GM18907 (cell line): ENCODE results near the gene NCK2.

Source experiments
- ATAC-seq: cut with Tn5 transposase; IDR thresholded peaks from one replicate; pipeline ENCODE4 v1.9.1; 2021; ENCODE audit warnings: mild to moderate bottlenecking, moderate library complexity; ENCODE audit not compliant: unreplicated experiment

Gene NCK2

DNA sequence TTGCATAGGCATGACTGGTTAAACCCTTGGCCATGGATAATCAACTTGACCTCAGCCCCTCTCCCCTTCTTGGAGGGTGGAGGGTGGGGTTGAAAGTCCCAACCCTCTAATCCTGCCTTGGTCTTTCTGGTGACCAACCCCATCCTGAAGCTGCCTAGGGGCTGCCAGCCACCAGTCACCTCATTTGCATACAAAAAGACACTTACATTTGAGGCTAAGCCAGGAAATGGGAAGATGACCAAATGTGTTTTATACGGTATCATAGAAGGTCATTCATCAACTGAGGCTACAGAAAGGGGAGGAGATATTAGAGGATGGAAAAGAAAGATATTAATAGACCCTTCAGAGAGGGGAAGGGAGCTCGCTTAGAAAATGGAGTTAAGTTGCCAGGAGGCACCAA lies 96.8 kb downstream of the NCK2 start:
- ATAC-seq: no peak

DNA sequence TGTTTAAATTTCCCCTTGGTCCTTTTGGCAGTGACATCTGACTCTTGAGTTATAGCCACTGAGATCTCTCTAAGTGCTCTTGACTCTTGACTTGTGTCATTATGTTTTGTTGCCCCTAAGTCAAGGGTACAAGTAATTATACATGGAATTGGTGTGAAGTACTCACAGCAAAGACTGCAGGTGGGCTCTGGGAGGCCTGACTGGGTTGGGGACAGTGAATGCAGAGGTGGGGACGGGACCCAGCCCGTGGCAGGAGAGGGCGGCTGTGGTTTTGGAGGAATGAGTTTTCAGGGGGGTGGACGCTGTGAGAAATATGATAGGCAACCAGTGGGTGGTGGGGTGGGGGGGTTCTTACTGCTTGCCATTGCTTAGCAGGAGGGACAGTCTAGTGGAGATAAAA lies 97.8 kb downstream of the NCK2 start:
- no peak for ATAC-seq

DNA sequence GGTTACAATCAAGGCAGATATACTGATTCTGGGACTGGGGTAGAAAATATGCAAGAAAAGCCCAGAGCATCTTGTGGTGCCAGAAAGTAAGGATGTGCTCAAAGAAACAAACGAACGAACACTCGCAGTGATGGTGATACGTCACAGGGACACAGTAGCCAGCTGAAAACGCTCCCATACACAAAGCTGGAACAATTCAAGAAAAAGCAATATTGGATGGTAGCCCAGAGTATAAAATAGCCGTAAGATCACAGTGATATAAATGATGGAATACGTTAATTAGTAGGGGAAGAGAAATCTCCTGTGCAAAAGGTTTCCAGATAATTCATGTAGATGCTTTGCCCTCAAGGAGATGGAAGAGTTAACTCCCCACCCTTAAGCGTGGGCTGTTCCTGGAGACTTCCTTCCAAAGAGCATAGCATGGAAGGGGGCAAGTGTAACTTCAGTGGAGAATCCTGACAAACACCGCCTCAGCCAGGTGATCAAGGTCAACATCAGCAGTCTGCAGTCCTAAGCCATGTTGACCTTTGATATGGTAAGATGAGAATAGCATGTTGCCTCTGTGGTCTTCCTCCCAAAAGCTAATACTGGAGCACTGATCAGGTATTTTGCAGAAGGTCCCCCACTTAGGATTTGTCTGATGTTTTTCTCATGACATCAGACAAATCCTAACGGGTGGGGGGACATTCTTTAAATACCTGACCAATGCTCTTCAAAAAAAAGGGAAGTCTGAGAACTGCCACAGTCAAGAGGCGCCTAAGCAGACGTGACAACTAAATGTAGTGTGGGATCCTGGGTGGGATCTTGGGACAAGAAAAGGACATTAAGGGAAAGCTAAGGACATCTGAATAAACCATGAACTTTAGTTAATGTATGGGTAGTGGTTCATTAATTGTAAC lies 99.0 kb downstream of the NCK2 start:
- ATAC-seq: no peak

DNA sequence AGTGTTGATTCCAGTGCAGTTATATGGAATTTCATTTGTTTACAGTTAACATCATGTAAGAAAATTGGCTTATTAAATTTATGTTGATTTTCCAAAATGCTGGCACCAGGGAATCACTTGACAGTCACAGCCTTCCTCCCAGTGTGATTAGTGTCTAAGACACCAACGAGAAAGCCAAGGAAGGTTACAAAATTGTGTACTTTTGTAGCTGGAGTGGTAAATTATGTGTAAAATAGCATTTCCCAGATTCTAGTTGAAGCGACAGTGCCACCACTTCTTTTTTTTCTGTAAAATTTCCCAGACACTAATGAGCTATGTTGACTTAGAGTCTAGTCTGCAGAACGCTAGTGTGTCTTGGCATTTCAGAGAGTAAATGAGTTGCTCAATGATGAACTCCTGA lies 101.3 kb downstream of the NCK2 start:
- no peak for ATAC-seq

DNA sequence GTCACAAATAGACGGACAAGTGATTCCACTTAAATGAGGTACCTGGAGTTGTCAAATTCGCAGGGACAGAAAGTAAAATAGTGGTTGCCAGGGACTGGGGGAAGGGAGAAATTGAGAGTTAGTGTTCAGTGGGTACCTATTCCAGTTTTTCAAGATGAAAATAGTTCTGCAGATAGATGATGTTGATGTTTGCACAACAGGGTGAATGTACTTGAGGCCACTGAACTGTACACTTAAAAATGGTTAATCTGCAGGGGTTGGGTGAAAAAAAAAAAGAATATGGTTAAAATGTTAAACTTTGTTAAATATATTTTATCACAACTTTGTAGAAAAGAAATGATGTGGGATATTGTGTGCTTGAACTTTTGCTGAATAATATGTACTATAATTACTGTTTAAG lies 102.3 kb downstream of the NCK2 start:
- ATAC-seq: no peak

DNA sequence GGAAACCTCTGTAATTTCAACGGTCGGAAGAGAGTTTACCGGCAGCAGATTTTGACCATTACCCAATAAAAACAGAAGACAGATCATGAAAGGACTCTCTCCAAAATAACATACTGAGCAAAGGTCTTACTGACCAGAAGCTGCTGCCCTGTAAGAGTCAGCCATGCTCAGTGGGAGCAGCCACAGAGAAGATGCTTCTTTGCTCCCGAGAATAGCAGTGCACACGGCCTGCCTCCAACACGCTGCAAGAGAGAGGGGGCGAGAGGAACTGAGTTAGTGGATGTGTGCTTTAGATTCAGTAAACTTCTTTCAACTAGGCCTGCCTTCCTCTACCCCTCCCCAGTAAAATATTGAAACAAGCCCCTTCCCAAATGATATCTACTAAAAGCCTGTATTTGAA lies 103.7 kb downstream of the NCK2 start:
- ATAC-seq: no peak

DNA sequence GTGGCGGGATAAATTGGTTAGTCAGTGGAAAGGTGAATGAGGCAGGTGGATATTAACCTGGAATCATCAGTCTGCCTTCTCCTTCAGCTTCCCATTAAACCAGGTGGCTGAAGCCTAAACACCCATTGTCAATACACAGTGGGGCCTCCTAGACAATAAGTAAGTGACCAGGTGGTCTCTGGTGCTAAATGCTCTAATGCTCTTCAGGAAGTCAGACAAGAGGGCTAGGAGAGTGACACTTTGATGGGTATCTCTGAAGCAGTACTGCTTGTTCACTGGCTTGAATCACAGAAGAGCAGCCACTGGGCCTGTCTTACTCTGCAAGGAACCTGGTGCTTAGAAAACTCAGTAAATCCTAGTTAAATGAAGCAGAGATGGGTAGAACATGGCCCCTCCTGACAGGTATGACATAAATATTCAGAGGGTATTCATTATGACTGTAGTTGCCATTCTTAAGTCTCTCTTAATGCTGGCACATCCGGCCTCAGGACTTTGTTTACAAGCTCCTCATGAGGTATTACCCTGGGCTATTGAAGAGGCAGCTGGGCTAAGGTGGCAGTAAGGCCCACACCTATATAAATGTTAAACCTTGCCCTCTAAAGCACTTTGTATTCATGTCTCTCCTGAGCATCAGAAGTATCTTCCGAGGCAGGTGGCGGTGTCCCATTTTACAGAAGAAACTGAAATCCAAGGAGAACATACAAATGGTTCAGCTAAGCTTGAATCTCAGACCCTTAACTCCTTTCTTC lies 104.9 kb downstream of the NCK2 start:
- no peak for ATAC-seq

DNA sequence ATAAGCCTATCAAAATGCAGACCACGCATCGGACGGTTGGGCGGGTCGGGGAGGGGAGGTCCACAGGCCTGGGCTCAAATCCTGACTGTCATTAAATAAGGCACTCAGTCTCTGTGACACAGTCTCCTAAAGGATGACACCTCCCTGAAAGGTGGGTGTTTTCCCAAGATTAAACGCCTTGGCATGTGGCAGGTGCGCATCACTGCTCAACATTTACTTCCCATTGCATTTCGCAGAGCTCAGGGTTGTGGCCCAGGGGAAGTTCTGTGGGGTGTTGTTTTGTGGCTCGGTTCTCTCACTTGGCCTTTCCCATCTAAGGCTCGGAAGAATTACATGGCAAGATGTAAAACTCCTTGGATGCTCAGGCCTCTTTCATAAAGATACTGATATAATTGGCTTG lies 107.4 kb downstream of the NCK2 start:
- no peak for ATAC-seq

DNA sequence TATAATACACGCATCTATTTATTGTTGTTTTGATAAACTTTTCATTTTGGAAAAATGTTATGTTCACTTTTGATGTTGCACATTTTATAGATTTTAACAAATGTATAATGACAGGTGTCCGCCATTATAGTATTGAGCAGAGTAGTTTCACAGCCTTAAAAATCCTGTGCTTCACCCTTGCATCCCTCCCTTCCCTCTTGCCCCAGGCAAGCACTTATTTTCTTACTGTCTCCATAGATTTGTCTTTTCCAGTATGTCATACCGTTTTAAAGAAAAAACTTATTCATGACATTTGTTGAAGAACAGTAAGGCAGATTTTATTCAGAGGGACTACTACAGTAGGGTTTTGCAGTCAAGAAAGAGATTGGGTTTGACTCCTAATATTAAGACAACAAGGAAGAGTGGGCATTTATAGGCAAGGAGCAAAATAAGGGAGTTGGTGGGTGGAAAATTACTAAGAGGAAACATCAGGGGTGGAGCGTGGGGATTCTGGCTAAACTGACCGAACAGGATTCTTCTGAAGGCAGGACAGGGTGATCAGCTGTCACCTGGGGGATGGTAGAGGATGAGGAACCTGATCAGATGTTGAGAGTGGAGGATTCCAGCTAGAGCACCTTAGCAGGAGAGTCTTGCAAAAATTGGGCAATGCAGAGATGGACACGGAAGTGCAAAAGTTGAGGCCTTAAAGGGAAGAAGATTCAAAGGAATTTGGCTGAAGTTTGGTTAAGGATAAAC lies 108.8 kb downstream of the NCK2 start:
- no peak for ATAC-seq

DNA sequence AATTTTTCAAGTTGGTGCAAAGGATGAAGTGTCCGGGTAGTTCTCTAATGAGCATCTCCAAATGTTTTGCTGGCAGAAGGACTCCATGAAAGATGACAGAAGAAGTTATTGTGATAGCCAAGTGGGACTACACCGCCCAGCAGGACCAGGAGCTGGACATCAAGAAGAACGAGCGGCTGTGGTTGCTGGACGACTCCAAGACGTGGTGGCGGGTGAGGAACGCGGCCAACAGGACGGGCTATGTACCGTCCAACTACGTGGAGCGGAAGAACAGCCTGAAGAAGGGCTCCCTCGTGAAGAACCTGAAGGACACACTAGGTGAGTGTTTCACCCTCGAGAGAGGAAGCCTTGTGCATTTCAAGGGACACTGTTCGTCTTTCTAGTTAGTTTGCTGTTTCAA lies 110.3 kb downstream of the NCK2 start:
- ATAC-seq: no peak

DNA sequence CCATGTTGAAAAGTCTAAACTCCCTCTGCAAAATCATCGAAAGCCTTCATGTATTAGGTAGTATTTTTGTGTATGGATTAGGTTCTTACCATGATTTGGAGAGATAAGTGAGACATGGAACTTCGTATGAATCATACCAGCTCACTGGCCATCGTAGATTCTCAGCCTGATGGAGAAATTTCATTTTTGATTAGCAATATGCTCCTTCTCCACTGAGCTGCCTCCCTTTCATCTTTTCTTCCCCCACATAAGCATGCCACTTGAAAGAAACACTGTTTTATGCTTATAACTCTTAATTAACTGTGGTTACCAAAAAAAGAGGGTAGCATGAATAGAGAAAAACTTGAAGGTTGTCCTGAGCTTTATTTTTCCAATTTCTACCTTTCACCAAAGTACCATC lies 111.9 kb downstream of the NCK2 start:
- no peak for ATAC-seq

DNA sequence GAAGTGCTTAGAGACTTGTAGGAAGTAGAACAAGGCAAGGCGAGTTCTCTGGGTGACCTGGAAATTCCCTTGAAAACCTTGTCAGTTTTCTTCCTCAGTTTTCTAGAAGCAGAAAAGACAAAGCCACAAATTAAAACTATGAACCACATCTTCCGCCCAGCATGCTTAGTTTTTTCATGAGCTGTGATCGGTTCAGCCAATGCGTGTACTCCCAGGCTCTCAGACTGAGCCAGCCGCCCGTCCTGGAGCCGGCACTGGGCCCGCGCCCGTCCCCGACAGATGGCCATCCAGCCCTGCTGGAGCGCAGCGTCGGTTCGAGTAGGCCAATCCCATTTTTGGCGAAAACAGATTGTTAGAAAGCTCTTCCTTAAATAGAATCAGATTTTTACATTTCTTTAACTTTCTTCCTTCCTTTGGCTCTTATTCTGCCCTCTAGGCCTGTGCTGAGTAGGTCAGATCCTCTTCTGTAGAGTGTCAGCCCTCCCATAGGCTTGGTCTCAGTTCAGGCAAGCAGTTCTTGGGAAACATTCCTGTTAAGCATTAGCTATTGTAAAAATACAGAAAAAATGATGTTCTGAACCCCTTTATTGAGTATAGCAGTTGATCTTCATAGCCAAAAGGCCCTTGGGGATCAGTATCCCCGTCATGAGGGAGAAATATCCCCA lies 112.5 kb downstream of the NCK2 start:
- no peak for ATAC-seq

DNA sequence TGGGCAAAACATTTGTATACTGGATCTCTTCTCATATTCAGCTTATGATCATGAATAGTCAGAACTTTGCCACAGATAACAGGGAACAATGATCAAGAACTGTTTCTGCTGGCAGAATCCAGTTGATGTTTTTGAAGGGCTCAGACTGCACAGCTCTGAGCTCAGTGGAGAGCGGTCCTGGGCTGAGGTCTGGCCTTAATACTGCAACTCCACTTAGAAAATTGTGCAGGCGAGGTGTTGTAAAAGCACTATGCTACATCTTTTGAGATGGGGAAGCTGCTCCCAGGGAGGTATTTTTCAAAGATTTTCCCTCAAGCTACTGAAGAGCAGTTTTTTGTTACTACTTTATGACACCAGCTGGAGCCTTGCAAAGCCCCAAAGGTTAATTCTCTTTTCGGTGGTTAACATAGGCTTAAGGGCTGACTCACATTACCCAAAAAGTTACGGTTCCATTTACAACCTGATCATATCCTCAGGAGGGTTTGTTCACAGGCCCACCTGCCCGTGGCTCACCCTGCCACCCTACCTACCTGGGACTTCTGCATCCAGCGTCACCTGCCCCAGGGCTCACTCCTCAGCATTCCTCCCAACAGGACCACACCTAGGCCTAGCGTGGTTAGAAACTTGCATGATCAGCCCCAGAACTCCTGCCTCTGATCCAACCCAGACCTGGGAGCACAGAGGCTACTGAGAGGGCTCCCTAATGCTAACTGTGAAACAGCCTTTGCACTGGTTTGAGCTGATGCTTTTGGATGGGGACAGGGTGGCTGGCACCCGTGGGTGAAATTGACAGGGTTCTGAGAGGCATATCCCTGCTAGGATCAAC lies 114.4 kb downstream of the NCK2 start:
- ATAC-seq: no peak

DNA sequence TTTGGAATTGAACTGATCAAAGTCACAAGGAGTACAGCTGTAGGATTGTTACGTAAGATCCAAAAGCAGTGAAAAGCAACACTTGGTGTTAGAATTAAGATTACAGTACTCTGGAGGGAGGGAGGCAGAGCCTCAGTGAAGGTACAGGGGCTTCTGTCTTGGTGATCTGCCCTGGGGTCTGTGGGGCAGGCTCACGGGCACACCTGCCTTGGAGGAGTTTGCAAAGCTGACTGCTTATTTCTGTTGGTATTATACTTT lies 114.9 kb downstream of the NCK2 start:
- no peak for ATAC-seq

DNA sequence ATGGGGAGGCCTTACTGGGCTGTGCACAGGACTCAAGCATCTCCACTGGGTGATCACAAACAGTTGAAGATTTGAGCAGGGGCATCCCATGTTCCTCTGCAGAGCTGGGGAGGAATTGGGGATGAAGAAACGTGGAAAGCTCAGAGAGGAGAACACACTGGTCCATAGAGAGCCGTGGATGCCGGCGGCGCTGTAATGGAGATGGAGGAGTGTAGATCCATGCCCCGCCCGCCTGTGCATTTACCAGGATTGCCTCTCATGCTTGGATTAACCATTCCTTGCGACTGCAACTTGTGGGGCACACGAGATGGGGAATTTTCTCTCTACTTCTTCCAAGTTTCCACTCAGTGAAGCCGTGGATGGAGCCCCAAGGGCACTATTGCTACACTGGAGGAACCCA lies 115.9 kb downstream of the NCK2 start:
- no peak for ATAC-seq

DNA sequence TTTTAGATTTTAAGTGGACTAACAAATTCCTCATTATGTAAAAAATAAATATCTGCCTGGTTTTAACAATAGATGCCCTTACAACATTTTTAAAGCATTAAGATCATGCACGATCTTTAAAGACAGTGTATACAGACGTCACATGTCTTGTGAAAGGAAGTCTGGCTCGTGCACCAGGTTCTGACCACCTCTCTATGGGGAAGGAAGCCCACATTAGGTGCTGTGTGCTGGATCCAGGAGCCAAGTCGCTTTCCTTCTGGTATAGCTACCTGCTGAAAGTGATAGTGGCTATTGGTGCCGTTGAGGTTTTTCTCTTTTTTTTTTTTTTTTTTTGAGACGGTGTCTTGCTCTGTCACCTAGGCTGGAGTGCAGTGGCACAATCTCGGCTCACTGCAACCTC lies 116.5 kb downstream of the NCK2 start:
- no peak for ATAC-seq

DNA sequence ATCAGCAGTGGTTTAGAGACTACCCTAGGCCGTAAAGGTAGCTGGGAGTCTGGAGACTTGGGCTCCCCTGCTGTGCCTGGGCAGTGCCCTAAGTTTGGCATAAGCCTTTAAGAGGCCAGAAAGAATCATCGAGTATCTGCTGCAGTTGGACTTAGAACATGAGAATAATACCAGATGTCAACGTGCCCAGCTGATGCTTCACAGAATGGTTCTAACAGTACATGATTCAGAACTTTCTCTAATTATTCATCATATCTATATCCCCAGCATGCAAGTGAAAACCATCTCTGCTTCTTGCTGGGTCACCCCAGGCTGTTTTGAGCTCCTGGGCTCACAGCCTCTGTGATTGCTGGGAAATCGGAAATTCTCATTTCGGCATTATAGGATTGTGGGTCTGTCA lies 118.1 kb downstream of the NCK2 start:
- no peak for ATAC-seq

DNA sequence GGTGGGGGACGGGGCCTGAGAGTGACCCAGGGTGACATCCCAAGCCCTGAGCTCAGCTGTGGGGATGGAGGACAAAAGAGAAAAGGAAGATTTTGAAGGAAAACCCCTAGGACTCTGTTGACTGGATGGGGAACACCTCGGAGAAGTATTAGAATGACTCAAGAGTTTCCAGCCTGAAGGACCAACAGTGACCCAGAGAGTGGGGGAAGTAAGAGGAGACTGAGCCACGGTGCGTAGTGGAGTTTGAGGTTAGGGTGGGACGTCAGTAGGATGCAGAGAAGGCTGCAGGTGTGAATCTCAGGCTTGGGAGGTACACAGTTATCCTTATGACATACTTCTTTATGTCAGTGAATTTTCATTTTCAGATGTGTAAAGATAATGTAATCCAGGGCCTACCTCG lies 119.5 kb downstream of the NCK2 start:
- ATAC-seq: peak; percentile 39

DNA sequence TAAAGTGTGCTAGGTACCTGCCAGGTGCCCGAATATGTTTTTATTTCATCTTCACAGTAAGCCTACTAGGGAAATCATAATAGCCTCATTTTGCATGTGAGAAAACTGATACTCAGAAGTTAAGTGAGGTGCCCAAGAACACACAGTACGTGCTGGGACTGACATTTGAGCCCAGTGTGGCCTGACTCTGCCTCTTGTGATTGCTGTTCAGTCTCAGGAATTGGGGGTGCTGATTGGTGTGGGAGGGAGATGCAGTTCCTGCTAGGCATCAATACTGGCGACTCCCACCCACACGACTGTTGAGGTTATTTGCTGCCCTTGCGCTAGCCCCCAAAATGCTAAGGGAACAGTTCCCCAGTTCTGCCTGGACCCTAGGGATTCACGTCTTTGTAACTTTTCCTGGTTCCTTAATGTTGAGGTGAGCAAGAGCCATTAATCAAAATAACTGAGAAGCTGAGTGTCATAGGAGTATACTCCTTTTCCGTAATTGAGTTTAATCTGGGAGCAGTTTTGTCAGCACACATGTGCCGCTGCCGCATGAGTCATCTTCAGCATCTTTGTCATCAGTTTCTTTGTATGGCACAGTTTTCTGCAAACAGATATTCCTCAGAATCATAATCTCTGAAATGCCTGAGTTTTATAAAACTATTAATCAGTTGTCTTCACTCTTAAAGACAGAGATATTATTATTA lies 120.7 kb downstream of the NCK2 start:
- no peak for ATAC-seq
